SHP77 treated with DMSO at 0.1 percent for 48 hours (cell line): ENCODE results near the gene TNF.
"Not testable (repeated sequence)": the region's sequence is repeated elsewhere in the genome, so short reads cannot be mapped to it uniquely, and the experiment has no call there.

Source experiments
- DNase-seq: peaks from one replicate; lab custom pipeline; 2025; lab: John Stamatoyannopoulos, UW

Gene TNF

GRCh38 chr6:31544676-31545075 is 30.7 kb upstream of the TNF start:
- no peak for DNase-seq

DNA sequence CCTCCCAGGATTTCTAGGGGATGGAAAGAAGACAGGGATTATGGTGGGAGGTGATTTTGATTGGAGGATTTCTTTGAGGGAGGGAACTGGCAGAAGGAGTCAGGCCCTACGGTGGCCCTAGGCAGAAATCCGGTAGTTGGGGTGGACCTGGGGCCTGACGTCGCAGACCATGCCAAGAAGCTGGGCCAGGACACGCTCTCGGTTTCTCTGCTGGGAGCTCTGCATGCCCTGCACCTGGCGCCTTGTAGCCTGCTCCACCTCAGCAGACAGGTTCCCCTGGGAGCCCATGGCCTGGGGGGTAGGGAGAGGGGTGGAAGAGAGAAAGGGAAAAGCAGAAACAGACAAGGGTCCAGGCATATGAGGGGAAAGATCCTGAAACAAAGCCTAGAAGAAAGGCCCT is 30.1 kb upstream of the TNF start:
- DNase-seq, result no peak

DNA sequence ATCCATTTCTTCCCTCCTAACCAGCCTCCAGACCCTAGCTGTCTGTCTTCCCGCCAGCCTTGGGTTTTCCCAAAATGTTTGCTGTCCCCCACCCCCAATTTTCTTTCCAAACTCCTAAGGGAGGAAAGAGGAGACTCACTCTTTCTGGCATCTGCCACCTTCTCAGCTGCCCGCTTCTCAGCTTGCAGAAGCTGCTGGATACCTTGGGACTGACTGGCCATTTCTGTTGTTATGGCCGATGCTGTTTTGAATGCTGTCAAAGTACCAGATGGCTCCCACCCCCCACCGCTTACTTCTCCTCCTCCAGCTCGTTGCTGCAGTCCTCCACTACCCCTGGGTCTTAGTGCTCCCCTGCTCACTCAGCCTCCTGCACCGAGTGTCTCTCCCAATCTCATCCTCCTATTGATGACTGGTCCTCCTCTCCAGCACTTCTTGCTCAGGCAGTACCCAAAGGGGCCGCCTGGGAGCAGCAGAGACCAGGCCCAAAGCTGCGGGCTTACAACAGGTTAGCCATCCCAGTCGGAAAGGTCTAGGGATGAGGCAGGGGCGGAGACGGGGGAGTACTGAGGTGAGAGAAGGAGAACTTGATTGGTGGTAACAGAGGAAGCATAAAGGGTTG is 28.9 kb upstream of the TNF start, which contains the start of gene ATP6V1G2:
ATP6V1G2 (minus strand) TSS at position 270 of the 619 bp plus-strand sequence; CDS start at position 221, 49 bp downstream.
- DNase-seq, result peak; percentile 97

GRCh38 chr6:31546958-31547726 is 28.2 kb upstream of the TNF start, which contains the start of gene NFKBIL1:
NFKBIL1 (plus strand) TSS chr6:31547608; CDS start chr6:31547695, 87 bp downstream.
- peak; percentile 94 for DNase-seq

DNA sequence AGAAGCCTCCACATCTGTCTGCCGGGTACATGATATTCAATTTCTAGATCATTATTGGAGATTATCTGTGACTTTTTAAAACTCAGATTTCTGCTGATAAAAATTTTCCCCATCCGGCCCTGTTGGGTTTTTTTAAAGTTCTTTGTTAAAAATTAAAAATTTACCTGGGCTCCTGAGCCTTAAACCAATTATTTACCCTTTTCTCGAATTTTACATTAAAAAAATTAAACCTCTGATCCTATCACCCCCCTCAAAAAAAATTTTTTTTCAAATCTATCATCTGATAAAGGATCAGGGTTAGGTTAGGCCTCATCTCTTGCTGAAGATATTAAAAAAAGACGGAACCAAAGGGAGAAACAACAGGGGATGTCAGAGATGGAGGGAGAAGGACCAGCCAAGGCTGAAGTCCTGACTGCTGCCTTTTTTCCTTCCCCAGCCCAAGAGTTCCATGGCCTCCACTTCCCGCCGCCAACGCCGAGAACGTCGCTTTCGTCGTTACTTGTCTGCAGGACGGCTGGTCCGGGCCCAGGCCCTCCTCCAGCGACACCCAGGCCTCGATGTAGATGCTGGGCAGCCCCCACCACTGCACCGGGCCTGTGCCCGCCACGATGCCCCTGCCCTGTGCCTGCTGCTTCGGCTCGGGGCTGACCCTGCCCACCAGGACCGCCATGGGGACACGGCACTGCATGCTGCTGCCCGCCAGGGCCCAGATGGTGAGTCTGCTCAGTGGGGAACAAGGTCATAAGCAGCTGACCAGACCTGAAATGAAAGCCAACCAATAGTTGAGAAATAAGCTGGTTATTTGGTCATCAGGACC is 27.4 kb upstream of the TNF start:
- no peak for DNase-seq

- DNase-seq, result no peak
These were observed 26.9 kb upstream of the TNF start for GRCh38 chr6:31548544-31548873.

- DNase-seq, result not testable (repeated sequence)
These were observed 24.0 kb upstream of the TNF start for GRCh38 chr6:31551371-31551770.

GRCh38 chr6:31556307-31556706 is 19.1 kb upstream of the TNF start:
- DNase-seq, result no peak

GRCh38 chr6:31557443-31558317 is 17.7 kb upstream of the TNF start:
- DNase-seq, result no peak

- DNase-seq, result no peak
These were observed 17.1 kb upstream of the TNF start for GRCh38 chr6:31558318-31558625.

- no peak for DNase-seq
These were observed 16.5 kb upstream of the TNF start for GRCh38 chr6:31558631-31559500.

DNA sequence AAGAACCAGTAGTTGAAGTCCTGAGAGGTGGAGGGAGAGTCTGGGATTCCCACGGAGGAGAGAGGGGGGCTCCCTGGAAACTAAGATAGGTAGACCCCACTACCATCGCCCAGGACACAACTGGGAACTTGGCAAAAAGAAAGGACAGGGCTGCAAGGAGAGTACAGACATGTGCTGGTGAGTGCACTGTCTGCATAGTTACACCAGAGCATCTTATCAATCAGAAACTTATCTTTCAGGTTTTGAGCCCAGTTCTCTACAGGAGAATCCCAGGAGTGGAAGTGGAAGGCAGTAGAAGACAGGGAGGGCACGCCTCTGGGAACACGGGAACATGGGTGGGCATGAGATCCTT is 15.8 kb upstream of the TNF start:
- DNase-seq, result no peak

GRCh38 chr6:31559958-31560696 is 15.2 kb upstream of the TNF start:
- DNase-seq, result no peak

- DNase-seq, result no peak
These were observed 14.7 kb upstream of the TNF start for GRCh38 chr6:31560697-31561058.

DNA sequence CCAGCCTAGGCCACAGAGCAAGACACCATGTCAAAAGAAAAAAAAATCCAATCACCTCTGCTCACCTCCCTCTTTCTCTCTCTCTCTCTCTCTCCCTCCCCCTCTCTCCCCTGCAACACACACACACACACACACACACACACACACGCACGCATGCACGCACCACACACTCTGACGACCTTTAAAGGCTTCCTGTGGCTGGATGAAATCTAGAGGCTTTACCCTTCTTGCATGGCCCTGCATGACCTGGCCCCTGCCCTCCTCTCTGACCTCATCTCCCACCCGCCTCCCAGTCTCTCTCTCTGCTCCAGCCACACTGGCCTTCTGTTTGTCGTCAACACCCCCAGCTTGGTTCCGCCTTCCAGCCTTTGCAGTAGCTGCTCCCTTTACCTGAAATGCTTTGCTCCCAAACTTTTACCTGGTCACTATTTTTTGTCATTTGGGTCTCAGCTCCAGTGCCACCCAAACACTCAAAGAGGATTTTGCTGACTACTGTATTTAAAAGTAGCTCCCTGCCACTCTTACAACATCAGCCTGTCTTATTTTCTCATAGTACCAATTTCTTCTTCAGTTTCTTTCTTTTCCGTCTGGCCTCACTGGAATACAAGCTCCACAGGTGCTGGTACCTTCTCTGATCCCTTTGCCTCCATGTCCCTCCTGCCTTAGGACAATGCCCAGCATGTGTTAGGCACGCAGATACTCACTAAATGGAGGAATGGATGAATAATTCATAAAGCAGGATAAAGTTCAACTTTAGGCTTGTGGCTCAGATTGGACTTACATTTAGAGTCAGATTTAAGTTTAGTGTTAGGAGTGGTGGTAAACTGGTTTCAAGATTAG is 7.6 kb upstream of the TNF start:
- no peak for DNase-seq

- DNase-seq, result no peak
These were observed 6.8 kb upstream of the TNF start for GRCh38 chr6:31568537-31568961.

DNA sequence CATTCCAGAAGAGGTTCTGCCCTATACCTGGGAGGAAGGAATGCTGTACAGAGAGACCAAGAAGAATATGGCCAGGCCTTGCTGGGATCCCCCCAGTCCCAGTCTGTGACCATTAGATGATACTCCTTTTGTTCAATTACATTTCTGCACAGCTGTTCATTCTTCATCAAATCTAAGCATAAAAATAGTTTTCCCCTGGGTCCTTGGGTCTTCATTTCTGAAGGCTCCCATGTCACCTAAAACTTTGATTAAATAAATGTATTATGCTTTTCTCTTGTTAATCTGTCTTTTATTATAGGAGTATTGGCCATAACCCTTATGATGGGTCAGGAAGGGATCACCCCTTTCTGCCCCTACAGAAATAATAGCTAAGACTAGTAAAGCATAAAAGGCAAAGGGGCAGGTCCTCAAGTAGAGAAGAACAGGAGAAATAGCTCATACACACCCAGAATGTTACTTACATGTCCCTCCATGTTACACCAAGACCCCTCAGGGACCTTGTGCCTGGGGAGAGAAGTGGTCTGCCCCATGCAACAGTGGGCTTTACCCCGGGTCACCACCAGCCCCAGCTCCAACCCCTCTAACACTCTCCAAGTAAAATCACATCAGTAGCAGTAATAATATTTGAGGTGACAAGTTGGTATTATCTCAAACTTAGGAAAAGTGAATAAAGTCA is 5.4 kb upstream of the TNF start:
- DNase-seq, result no peak

GRCh38 chr6:31572041-31572911 is 3.1 kb upstream of the TNF start, which contains the start of gene LTA:
LTA (plus strand) TSS chr6:31572289; CDS start chr6:31572743, 454 bp downstream.
- no peak for DNase-seq
